HG02610 (cell line): Measurements from ENCODE around the gene PIAS3.
A peak's percentile ranks its signal among the peaks of the same experiment; 100 is the strongest.
"Not testable (repeated sequence)": the region's sequence is repeated elsewhere in the genome, so short reads cannot be mapped to it uniquely, and the experiment has no call there.

Source experiments
- ATAC-seq: cut with Tn5 transposase; IDR thresholded peaks from one replicate; pipeline ENCODE4 v1.9.1; 2021; ENCODE audit warnings: mild to moderate bottlenecking, moderate library complexity; ENCODE audit not compliant: unreplicated experiment

Gene PIAS3

DNA sequence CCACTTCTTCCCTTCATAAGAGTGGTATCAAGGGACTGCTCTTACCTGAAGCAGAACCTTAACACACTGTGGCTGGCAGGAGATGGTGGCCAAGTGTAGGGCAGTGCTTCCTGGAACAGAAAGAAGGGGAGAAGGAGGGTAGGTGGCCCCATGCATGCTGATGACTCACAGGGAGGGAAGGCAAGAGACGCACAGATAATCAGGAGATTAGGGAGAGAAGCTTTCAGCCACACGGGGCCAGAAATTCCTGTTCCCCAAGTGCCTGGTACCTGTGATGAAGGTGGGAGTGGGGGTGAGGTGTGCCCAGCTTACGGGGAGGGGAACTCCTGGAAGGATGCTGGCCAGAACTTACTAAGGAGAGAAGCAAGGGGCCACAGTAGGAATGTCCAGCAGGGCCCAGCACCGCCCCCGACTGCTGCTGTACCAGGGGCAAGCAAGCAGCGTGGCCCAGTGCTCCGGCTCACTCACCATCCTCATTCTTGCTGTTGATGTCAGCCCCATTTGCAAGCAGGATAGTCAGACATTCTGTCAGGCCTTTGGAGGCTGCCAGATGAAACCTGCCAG, 19.1 kb upstream of the PIAS3 start:
- no peak for ATAC-seq

- ATAC-seq: no peak
Observed at GRCh38 chr1:145874646-145875045, 15.8 kb upstream of the PIAS3 start.

DNA sequence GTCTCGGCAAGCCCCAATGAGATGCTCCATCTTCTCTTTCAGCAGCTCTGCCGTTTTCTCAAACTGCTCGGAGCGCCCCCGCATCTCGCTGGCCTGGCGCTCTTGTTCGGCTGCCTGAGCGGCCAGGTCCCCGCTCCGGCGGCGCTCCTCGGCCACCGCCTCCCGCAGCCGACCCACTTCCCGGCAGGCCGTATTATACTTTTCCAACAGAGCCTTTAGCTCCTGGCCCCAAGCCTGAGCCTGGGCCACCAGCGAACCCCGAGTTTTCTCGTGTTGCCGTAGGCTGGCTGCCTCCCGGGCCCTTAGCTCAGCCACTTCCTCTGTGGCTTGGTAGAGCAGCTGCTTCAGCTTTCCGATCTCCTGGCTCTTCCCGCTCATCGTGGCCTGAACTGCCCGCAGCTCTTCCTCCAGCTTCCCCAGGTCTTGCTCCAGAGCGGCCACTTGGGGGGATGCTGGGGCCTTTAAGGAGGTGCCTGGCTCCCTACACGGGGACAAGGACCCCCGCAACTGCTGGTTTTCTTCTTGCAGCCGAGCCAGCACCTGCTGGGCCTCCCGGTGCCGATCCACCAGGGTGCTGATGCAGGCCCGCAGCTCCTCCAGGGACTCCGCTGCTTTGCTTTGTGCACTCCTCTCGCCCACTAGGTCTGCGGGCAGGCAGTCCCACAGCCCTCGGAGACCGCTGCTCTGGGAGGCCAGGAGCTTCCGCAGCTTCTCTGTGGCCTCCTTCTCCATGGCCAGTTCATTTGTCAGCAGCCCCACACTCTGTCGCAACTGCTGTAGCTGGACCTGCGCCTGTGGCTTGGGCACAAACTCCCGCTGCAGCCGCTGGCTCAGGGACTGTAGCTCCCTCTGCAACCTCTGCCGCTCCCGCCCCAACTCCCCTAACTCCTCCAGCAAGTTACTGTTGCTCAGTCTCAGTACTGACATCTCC, 13.4 kb upstream of the PIAS3 start:
- no peak for ATAC-seq

DNA sequence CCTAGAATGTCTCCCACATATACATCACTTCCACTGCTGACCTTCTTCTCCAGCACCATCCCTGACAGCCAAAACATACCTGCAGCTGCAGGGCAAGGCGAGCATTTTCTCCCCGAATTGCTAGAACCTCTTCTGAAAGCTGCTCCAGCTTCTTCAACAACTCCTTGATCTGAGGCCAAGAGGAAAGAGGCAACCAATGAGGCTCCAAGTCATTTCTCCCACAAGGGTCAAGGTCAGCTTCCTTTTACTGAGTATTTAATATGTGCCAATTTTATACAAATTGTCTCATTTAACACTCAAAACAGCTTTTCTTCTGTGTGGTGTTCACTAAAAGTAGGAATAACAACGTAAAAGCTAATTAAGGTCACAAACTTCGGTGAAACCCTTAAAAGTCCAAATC, 9.4 kb upstream of the PIAS3 start:
- no peak for ATAC-seq

DNA sequence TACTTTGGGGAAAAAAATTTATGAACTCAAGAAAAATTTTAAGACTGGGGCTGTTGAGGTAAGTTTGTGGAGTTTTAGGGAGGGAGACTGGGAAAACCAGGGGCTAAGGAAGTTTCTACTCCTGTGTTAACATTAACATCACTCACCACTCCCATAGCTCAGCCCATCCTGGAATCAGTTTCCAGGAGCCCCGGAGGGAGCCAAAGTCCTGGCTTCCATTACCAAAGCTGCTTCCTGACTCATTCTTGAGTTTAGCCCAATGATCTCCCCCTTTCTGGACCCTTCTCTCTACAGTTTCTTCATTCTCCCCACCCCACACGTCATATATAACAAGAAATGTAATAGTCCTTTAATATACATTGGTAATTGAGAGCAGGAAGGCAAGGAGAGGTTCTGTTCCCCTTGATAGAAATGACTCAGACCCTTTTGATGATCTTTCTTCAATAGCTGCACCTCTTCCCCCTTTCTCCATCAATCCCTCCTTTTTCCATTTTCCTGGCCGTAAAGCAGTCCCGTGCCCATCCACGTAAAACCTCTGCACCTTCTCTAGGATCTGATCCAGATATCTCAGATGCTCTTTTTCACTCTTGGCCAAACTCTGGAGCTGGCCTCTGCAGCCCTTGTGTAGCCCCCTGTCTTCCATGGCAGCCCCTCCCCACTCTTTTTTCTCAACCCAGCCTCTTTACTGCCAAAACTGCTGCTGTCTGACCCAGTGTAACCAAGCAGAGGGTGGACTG, 4.6 kb upstream of the PIAS3 start:
- no peak for ATAC-seq

- ATAC-seq: peak; percentile 68
Observed at GRCh38 chr1:145859491-145860023, 676 bp upstream of the PIAS3 start.

DNA sequence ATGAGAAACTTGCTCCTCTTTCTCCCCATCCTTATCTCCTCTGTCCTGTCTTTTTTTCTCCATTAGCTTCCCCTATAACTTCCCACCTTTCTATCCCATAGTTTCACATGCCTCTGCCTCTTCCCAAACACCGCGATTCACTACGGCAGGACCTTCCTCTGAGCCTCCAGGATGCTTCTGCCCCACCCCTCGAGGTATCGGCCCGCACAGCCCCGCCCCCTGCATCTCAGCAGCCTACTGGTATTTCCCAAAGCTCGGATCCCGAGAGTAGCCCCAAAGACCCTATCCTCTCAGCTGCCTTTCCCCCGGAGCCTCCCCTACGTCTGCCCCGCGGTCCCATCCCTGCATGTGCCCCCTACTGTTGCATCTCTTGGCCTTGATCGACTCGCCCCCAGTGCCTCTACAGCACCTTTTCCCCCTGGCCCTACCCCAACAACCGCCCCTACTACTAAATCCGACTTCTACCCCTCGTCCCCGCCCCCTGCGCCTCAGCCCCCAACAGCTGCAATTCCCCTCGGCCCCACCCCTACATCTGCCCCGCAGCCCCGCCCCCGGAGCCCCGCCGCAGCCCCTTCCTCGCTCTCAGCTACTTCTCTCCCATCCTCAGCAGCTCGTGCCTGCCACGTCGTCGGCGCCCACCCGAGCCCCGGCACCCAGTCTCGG, 512 bp downstream of the PIAS3 start:
- peak; percentile 6 for ATAC-seq

DNA sequence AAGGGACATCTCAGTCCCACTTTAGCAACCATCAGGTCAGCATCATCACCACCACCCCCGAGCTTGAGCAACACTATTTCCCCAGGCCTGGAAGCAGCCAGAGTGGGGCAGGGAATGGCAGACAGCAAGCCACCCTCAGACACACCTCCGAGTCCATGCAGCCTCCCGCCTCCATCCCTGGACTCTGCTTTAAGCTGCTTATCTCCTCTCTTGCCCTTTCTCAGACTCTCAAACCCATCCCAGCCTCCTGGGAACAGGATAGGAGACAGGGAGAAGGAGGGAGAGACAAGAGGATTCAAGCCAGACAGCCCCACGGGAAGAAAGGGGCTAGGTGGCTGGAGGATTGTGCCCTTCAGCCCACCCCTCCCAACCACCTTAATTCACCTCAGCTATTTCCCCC, 1.7 kb downstream of the PIAS3 start:
- no peak for ATAC-seq

DNA sequence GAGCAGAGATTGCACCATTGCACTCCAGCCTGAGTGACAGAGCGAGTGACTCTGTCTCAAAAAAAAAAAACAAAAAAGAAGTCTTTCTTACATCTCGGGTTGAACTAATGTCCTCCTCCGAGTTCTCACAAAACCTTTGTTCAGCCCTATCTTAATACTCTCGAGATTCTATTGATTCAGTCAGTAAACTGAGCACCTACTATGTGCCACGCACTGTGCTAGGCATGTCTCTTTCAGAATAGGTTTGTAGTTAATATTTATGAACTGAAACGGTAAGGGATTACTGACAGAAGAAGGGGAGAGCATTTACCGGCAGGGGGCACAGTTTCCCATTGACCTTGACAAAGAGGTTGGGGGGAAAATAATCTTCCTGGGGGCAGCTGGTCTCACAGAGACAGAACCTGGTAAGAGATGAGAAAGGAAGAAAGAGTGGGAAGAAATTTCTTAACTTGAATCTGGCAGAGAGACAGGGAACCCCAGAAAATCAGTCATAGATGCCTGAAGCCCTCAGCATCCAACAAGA, 3.4 kb downstream of the PIAS3 start:
- no peak for ATAC-seq

GRCh38 chr1:145849356-145850160, 9.3 kb downstream of the PIAS3 start:
- no peak for ATAC-seq

- no peak for ATAC-seq
Observed at GRCh38 chr1:145847827-145848226, 11.1 kb downstream of the PIAS3 start.

- ATAC-seq: peak; percentile 22
Observed at GRCh38 chr1:145846201-145846612, 12.7 kb downstream of the PIAS3 start.

DNA sequence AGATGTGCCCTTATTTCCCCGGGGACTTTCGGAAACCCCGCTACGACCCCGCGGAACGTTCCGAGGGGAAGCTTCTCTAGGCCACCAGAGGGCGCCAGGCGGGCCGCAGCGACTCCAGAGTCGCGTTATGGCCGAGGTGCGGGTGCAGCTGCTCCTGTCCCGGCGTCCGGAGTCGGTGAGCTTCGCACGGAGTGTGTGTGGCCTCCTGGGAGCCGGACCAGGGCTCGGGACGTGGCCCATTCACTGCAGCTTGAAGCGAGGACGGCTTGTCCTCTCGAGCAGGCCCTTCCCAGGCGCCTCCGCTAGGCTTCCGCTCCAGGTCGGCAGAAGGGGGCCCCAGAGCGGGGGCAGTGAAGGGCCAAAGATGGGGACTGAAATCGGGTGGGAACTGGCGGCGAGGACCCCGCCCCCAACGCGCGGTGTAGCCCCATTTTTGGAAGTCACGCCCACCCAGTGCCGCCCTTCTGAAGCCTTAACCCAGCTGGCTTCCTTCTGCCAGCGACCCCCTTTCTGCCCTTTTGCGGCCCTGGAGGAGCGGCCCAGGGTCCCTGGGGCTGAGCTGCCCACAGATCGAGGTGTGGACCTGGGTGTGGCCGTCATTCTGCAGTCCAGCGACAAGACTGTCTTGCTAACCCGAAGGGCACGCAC, 13.2 kb downstream of the PIAS3 start, which contains the start of gene NUDT17:
Gene NUDT17 (plus strand): TSS at position 117 of the 648 bp plus-strand sequence. CDS start 11 bp downstream, at position 128.
- ATAC-seq: peak; percentile 56

DNA sequence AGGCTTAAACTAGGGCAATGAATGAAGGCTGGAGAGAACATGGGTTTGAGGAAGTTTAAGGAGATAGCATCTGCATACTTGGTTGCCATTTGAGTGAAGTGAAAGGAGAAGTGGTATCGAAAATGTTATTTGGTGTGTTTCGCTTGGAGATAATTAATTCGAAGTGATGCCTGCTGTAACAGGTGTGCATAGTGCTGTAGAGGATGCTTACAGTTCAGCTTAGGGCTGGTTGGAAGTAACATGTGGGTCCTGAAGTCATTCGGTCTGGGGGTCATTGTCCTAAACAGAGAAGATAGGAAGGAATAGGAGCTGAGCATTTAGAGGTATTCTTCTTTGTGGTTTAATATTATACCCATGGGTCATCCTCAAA, 13.8 kb downstream of the PIAS3 start:
- peak; percentile 67 for ATAC-seq

DNA sequence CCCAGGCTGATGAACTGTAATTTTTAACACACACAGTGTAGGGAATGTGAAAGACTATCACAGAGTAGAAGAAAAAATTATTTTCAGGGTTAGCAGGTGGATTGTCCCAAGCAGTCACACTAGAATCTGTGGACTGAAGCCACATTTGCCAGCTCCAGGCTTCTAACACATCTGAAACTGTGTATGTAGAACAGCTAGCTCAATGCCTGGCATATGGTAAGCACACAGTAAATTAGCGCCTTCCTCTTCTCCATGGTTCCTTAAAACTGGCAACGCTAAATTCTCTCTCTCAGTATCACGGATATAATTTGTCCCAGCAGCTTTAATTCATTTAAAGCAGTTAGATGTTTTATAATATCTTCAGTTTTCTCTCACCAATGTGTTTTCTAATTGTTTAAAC, 15.8 kb downstream of the PIAS3 start:
- ATAC-seq: no peak

GRCh38 chr1:145837656-145838055, 21.2 kb downstream of the PIAS3 start:
- no peak for ATAC-seq

DNA sequence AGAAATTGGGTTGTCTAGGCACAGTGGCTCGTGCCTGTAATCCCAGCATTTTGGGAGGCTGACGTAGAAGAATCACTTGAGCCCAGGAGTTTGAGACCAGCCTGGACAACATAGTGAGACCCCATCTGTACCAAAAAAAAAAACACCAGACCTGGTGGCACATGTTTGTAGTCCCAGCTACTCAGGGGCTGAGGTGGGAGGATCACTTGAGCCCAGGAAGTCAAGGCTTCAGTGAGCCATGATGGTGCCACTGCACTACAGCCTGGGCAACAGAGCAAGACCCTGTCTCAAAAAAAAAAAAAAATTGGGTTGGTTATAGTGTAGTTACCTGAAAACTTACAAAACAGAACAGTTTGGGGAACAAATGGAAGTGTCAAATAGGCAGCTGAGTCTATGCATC, 28.1 kb downstream of the PIAS3 start:
- not testable (repeated sequence) for ATAC-seq

DNA sequence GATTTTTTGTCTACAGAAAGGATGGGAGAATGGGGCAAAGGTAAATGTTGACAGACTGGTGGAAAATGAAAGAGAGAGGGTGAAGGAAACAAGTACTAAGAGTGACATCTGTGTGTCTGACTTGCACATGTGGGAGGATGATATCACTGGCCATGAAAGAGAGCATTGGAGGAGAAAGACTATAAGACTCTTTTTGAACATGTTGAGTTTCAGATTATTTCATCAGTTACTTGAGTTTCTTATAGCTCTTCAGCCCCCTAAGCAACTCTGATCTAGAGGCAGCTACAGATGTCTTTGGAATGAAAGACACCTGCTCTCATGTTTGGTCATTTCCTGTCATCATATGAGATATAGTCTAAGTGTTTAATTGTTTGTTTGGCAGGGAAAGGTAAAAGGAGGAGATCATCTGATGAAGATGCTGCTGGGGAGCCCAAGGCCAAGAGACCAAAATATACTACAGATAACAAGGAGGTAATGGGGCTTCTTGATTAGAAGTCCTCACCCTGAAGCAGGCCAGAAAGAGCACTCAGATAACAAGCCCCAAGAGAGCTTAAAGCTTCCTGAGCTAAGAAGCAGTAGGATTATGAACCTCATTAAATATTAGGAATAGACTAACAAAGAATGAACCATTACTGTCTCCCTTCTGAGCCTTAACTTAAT, 30.4 kb downstream of the PIAS3 start:
- no peak for ATAC-seq

GRCh38 chr1:145827966-145828365, 30.9 kb downstream of the PIAS3 start:
- no peak for ATAC-seq
